GM12878 (cell line): Measurements from ENCODE around the gene SLC2A9. TPM values are rescaled to one million over a fixed set of nuclear protein-coding genes. Genes with fewer than 3 reads are reported as not detected.
A peak's percentile ranks its signal among the peaks of the same experiment; 100 is the strongest.

Source experiments
- ATAC-seq: fragments of 200-7000 bp; cut with Tn5 transposase; 3 replicates; pipeline ENCODE4 v1.9.1; 2020; ENCODE audit warnings: mild to moderate bottlenecking, moderate library complexity
- BruUV-seq: library from RNA; stranded (reverse); fragments of 400-500 nt; replicated peaks from 2 replicates; lab custom pipeline; 2021; lab: Mats Ljungman, UMichigan
- CTCF ChIA-PET: fragments of 300-600 bp; sonication (Branson Sonifier 250); formaldehyde crosslinking; extraction: SDS; loops from one replicate; lab custom pipeline; 2021; ENCODE audit warnings: inconsistent platforms; lab: Yijun Ruan, JAX
- POLR2A ChIA-PET: fragments of 350-600 bp; formaldehyde crosslinking; extraction: SDS; loops from one replicate; lab custom pipeline; 2021; ENCODE audit warnings: inconsistent platforms; lab: Charles Lee
- RAD21 ChIA-PET: fragments of 300-600 bp; sonication (Branson Sonifier 250); formaldehyde crosslinking; loops from one replicate; lab custom pipeline; 2023; ENCODE audit warnings: antibody characterized with exemption; ENCODE audit not compliant: unreplicated experiment; lab: Charles Lee
- SMC1A ChIA-PET: fragments of 300-600 bp; sonication (Branson Sonifier 250); formaldehyde crosslinking; loops from one replicate; lab custom pipeline; 2023; ENCODE audit not compliant: unreplicated experiment, uncharacterized antibody; lab: Charles Lee
- DNase-seq: peaks from one replicate; pipeline ENCODE4 v3.0.0-alpha.2; 2011; ENCODE audit warnings: low read depth, low spot score
- FAIRE-seq: peaks from 3 replicates; lab custom pipeline; 2011; peaks lifted over from hg19 to GRCh38; lab: Jason Lieb, UNC
- H2AFZ ChIP-seq: 2 replicates; pipeline ENCODE4 v1.6.0; 2011; ENCODE audit warnings: low read depth, low read length, control low read depth; ENCODE audit not compliant: control insufficient read depth
- H3K27ac ChIP-seq: 2 replicates; pipeline ENCODE4 v1.5.1; 2011; ENCODE audit warnings: control low read depth; ENCODE audit not compliant: control insufficient read depth, insufficient read depth
- H3K27me3 ChIP-seq, 2 experiments: replicated peaks in 1 of 2; 2 replicates each; pipeline versions ENCODE4 v1.6.0 to v1.6.1; 2011; ENCODE audit warnings: low read length in 1 of 2; ENCODE audit not compliant: control insufficient read depth in 2 of 2, insufficient read depth in 2 of 2
- H3K36me3 ChIP-seq, 2 experiments: 2 replicates each; pipeline ENCODE4 v1.5.1; 2011; ENCODE audit warnings: low read length in 1 of 2; ENCODE audit not compliant: control insufficient read depth in 2 of 2, insufficient read depth in 2 of 2
- H3K4me1 ChIP-seq: 2 replicates; pipeline ENCODE4 v1.6.1; 2011; ENCODE audit warnings: mild to moderate bottlenecking, low read length, moderate library complexity, mixed read lengths; ENCODE audit not compliant: control insufficient read depth, insufficient read depth
- H3K4me2 ChIP-seq: 2 replicates; pipeline ENCODE4 v1.6.0; 2011; ENCODE audit warnings: control low read depth; ENCODE audit not compliant: control insufficient read depth, insufficient read depth
- H3K4me3 ChIP-seq: fragments of 200-600 bp; sonication (generic); 2 replicates; pipeline ENCODE4 v1.5.1; 2016
- H3K79me2 ChIP-seq: 2 replicates; pipeline ENCODE4 v1.6.0; 2011; ENCODE audit warnings: low read length; ENCODE audit not compliant: control insufficient read depth, insufficient read depth
- H3K9ac ChIP-seq: 2 replicates; pipeline ENCODE4 v1.8.0; 2011; ENCODE audit warnings: low read length, control low read depth, mixed read lengths; ENCODE audit not compliant: control insufficient read depth, insufficient read depth
- H3K9me3 ChIP-seq: replicated peaks from 3 replicates; pipeline ENCODE4 v1.5.1; 2011; ENCODE audit warnings: mild to moderate bottlenecking, low read length; ENCODE audit not compliant: control insufficient read depth, insufficient read depth
- H4K20me1 ChIP-seq: 2 replicates; pipeline ENCODE4 v1.6.0; 2011; ENCODE audit not compliant: control insufficient read depth, insufficient read depth
- CBX5 ChIP-seq: sonication (generic); IDR thresholded peaks from 2 replicates; pipeline ENCODE4 v1.6.1; 2016; ENCODE audit warnings: low read depth, moderate library complexity, mild to moderate bottlenecking, inconsistent platforms
- DPF2 ChIP-seq: fragments of 450-650 bp; IDR thresholded peaks from 2 replicates; pipeline ENCODE4 v1.6.1; 2017; ENCODE audit warnings: mild to moderate bottlenecking
- HCFC1 ChIP-seq: fragments of 150-350 bp; IDR thresholded peaks from 2 replicates; pipeline ENCODE4 v1.6.1; 2014; ENCODE audit warnings: low read length
- IKZF1 ChIP-seq: fragments of 450-650 bp; conservative IDR thresholded peaks from 2 replicates; pipeline ENCODE4 v1.6.1; 2017; ENCODE audit warnings: antibody characterized with exemption, mild to moderate bottlenecking
- MAX ChIP-seq: IDR thresholded peaks from 2 replicates; pipeline ENCODE4 v1.6.1; 2012; ENCODE audit warnings: low read depth, low read length, improper control_type of control experiment
- MTA2 ChIP-seq: fragments of 450-650 bp; IDR thresholded peaks from 2 replicates; pipeline ENCODE4 v1.6.1; 2016; ENCODE audit warnings: low read depth, mild to moderate bottlenecking, moderate library complexity
- NFYB ChIP-seq: IDR thresholded peaks from 2 replicates; pipeline ENCODE4 v1.6.1; 2011; ENCODE audit warnings: low read depth, mild to moderate bottlenecking, low read length, improper control_type of control experiment, moderate library complexity; ENCODE audit not compliant: insufficient read depth
- NR2C2 ChIP-seq: IDR thresholded peaks from 2 replicates; pipeline ENCODE4 v1.6.1; 2011; ENCODE audit warnings: borderline replicate concordance, low read depth; ENCODE audit not compliant: control insufficient read depth, insufficient read length
- POLR2AphosphoS5 ChIP-seq: IDR thresholded peaks from 2 replicates; pipeline ENCODE4 v1.6.1; 2011; ENCODE audit warnings: mild to moderate bottlenecking, low read length, inconsistent platforms
- RAD51 ChIP-seq: fragments of 450-650 bp; IDR thresholded peaks from 2 replicates; pipeline ENCODE4 v1.6.1; 2016; ENCODE audit warnings: moderate library complexity, mild to moderate bottlenecking, inconsistent platforms
- RFX5 ChIP-seq: IDR thresholded peaks from 2 replicates; pipeline ENCODE4 v1.6.1; 2011; ENCODE audit warnings: low read depth, low read length, improper control_type of control experiment
- SMAD5 ChIP-seq: IDR thresholded peaks from 2 replicates; pipeline ENCODE4 v1.6.1; 2016; ENCODE audit warnings: antibody characterized with exemption, low read depth
- SP1 ChIP-seq: IDR thresholded peaks from one replicate; pipeline ENCODE4 v1.6.1; 2011; ENCODE audit warnings: low read depth, low read length
- SUPT20H ChIP-seq: IDR thresholded peaks from 2 replicates; pipeline ENCODE4 v1.6.1; 2011; ENCODE audit warnings: low read depth, mild to moderate bottlenecking, low read length, moderate library complexity, borderline replicate concordance; ENCODE audit not compliant: control insufficient read depth
- TBL1XR1 ChIP-seq: IDR thresholded peaks from 2 replicates; pipeline ENCODE4 v1.6.1; 2012; ENCODE audit warnings: low read depth, low read length, improper control_type of control experiment
- TCF12 ChIP-seq: IDR thresholded peaks from 2 replicates; pipeline ENCODE4 v1.6.1; 2011; ENCODE audit warnings: low read depth, mild to moderate bottlenecking, low read length
- USF2 ChIP-seq: IDR thresholded peaks from 2 replicates; pipeline ENCODE4 v1.6.1; 2011; ENCODE audit warnings: low read depth, low read length, improper control_type of control experiment, borderline replicate concordance
- ZBTB33 ChIP-seq: fragments of 450-650 bp; IDR thresholded peaks from 2 replicates; pipeline ENCODE4 v1.6.1; 2017; ENCODE audit warnings: mild to moderate bottlenecking
- ZNF687 ChIP-seq: fragments of 450-650 bp; IDR thresholded peaks from 2 replicates; pipeline ENCODE4 v1.6.1; 2017; ENCODE audit warnings: mild to moderate bottlenecking, moderate library complexity
- WGBS: methylation state at CpG from one replicate; pipeline ENCODE4 v1.1.6; 2016; ENCODE audit warnings: low lambda C conversion rate; ENCODE audit not compliant: insufficient replicate concordance, insufficient coverage; ENCODE audit errors: missing lambda C conversion rate; 5-methylcytosine and 5-hydroxymethylcytosine counted together
- in situ Hi-C: fragments of 300-500 bp; cut with MboI; formaldehyde crosslinking; loops from 9 replicates; pipeline ENCODE4 v1.14.3; 2018; ENCODE audit warnings: mixed read lengths
- intact Hi-C: fragments of 100-400 bp; cut with micrococcal nuclease; formaldehyde crosslinking; loops from one replicate; pipeline ENCODE4 v1.14.2; 2022; ENCODE audit not compliant: unreplicated experiment
- polyA plus RNA-seq, 11 experiments: library from polyadenylated mRNA; depleted of rRNA in 4 of 11; unstranded in 6 of 11; stranded (reverse) in 5 of 11; fragments of >200 nt; fragmentation: Nextera tagmentation in 4 of 11; fragmentation: Illumina TruSeq in 1 of 11; extraction: Ambion mirVana in 4 of 11; extraction: Trizol in 1 of 11; gene quantifications; 1 replicate in 1 of 11; 2 replicates in 10 of 11; pipeline versions ENCODE4 v1.2.1 to v1.2.3, GENCODE V29; 2011 to 2016; ENCODE audit warnings: inconsistent platforms in 2 of 11, missing spikeins in 2 of 11, low read depth in 1 of 11
- total RNA-seq, 4 experiments: library from RNA; depleted of rRNA in 3 of 4; stranded (reverse); fragments of >200 nt in 3 of 4; fragmentation: Illumina TruSeq in 1 of 4; extraction: Trizol in 1 of 4; gene quantifications; 2 replicates each; pipeline versions ENCODE4 v1.2.1 to v1.2.3, GENCODE V29; 2013 to 2021

Gene SLC2A9
- total and polyA plus RNA-seq, 10 of the 15 experiments (the other 5 are each of a cell fraction or from before 2014, with no cell fraction given), result 0.28 to 2.8 (median 1.2) TPM

- no peak for DNase-seq
- Histone ChIP-seq H3K79me2 (no peaks in the 10 kb centered on the region), H3K4me1 (peaks cover 55% of the 10 kb centered on the region), H3K4me2 (no peak overlapping the region), H3K27me3 (no peaks in the 10 kb centered on the region), H3K36me3 (no peaks in the 10 kb centered on the region), H3K4me3 (no peak overlapping the region), H2AFZ (no peak overlapping the region), H3K27ac (0 out of 2 replicates have a peak overlapping the region, but pooled peaks have one; percentile 4), H3K9ac (no peak overlapping the region), H3K9me3 (no peaks in the 10 kb centered on the region; the same call in 2 of the 3 replicates), H4K20me1 (no peaks in the 10 kb centered on the region)
- no peak for ATAC-seq
- no peak for FAIRE-seq
- POLR2A ChIA-PET, result interaction anchor here (1.1 to 2.2 kb wide), 3 partner anchors 8 to 40 kb away, joined by 3 to 6 read pairs (median 5); no protein-coding TSS in a partner anchor
- intact Hi-C loops, result loop anchor here (10.0 kb wide), 1 partner anchor 733 kb away; no protein-coding TSS in a partner anchor
- RAD21 ChIA-PET, result interaction anchor here (5.2 to 7.9 kb wide), 2 partner anchors 13 to 30 kb away, joined by 40 to 69 read pairs; no protein-coding TSS in a partner anchor
- WGBS, result 94% methylated on average over 4 of the region's 4 CpGs
- BruUV-seq, result no TSS peak
- in situ Hi-C loops, result no loop called here
- CTCF ChIA-PET, result interaction anchor here (1.0 to 6.6 kb wide), 4 partner anchors 9 to 31 kb away, joined by 3 to 87 read pairs (median 20); no protein-coding TSS in a partner anchor
- SMC1A ChIA-PET, result interaction anchor here (1.0 to 8.1 kb wide), 4 partner anchors 8 to 237 kb away, joined by 3 to 77 read pairs (median 14); no protein-coding TSS in a partner anchor
- TF ChIP-seq SUPT20H (no peak), DPF2 (no peak), USF2 (no peak), IKZF1 (no peak), HCFC1 (no peak), MAX (no peak), NR2C2 (no peak), NFYB (peak; percentile 23; the same call in 1 of the 2 replicates), SMAD5 (no peak), TCF12 (no peak), ZNF687 (peak; percentile 48; the same call in 1 of the 2 replicates), TBL1XR1 (no peak), RAD51 (0 out of 2 replicates have a peak, but pooled peaks have one; percentile 28), RFX5 (no peak), MTA2 (no peak), ZBTB33 (no peak), SP1 (no peak), POLR2AphosphoS5 (no peak), CBX5 (no peak)
Observed at GRCh38 chr4:10001757-10002156, 19.5 kb downstream of the SLC2A9 start.
